ENCODE results near the gene ASXL2.

ASXL2 gene

DNA sequence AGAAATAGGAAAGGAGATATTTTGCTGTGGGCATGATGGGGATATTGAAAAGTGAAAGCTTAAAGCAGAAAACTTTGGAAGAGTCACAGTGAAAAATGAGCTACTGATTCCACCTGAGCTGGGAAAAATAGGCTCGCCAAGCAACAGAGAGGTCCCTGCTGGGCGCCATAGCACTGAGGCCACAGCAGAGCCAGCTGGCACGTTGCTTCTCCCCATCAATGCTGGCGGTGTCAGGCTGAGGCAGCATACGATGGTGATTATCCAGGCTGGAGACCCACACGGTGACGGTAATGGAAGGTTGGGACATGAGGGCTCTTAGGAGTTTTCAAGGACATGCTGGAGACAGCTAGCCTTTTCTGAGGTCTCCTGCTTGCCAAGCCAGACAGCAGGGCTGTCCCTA is 179.1 kb downstream of the ASXL2 start:
- DNase-seq (ENCODE audit: low read depth) = no peak
- no peak overlapping the region for H3K4me3 ChIP-seq (ENCODE audit: control insufficient read depth, low read depth, low read length)
- TF ChIP-seq, protein P1, sequence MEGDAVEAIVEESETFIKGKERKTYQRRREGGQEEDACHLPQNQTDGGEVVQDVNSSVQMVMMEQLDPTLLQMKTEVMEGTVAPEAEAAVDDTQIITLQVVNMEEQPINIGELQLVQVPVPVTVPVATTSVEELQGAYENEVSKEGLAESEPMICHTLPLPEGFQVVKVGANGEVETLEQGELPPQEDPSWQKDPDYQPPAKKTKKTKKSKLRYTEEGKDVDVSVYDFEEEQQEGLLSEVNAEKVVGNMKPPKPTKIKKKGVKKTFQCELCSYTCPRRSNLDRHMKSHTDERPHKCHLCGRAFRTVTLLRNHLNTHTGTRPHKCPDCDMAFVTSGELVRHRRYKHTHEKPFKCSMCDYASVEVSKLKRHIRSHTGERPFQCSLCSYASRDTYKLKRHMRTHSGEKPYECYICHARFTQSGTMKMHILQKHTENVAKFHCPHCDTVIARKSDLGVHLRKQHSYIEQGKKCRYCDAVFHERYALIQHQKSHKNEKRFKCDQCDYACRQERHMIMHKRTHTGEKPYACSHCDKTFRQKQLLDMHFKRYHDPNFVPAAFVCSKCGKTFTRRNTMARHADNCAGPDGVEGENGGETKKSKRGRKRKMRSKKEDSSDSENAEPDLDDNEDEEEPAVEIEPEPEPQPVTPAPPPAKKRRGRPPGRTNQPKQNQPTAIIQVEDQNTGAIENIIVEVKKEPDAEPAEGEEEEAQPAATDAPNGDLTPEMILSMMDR (IDR thresholded peaks at IDR 0.05; ENCODE audit: control insufficient read depth, insufficient read depth, low read depth, low read length, missing control alignments) = no peak

GRCh38 chr2:25698752-25699151 is 179.5 kb downstream of the ASXL2 start:
- H3K4me3 ChIP-seq (ENCODE audit: control insufficient read depth, low read depth, low read length) = no peak overlapping the region
- TF ChIP-seq, protein P1 (IDR thresholded peaks at IDR 0.05; ENCODE audit: control insufficient read depth, insufficient read depth, low read depth, low read length, missing control alignments) = no peak
- no peak for DNase-seq (ENCODE audit: low read depth)

DNA sequence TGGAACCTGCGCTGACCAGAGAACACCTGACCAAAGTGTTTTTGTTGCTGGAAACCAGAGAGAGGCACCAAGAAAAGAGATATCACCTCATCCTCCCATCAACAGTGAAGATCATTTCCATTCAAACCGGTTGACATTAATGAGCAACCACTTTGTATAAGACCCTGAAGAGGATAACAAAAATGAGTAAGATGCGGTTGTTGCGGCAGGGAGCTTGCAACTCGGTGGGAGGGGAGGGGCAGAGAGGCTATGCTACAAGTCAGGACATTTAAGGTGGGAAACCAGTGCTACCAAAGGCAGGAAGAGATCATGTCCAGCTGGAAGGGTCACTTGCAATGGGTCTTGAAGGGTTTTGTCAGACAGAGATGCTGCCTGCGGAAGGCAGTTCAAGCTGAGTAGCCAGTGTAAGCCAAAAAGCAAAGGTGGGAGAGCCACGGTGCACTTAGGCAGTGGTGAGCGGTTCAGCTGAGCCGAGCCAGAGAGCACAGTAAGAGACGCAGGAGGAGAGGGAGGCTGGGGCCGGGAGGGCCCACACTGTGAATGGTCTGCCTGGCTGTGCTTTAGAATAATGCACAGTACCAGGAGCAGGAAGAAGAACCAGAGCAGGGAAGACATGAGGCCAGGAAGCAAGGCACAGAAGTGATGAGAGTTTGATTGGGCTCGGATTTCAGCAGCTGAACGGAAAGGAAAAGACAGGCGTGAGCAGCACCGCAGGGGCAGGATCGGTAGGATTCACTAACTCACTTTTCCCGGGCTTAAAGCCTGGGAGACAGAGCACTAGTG is 180.5 kb downstream of the ASXL2 start:
- DNase-seq (ENCODE audit: low read depth) = no peak
- H3K4me3 ChIP-seq (ENCODE audit: control insufficient read depth, low read depth, low read length) = no peak overlapping the region
- TF ChIP-seq, protein P1 (IDR thresholded peaks at IDR 0.05; ENCODE audit: control insufficient read depth, insufficient read depth, low read depth, low read length, missing control alignments) = no peak

GRCh38 chr2:25692737-25693445 is 185.4 kb downstream of the ASXL2 start:
- no peak for DNase-seq (ENCODE audit: low read depth)
- H3K4me3 ChIP-seq (ENCODE audit: control insufficient read depth, low read depth, low read length) = no peak overlapping the region
- TF ChIP-seq, protein P1 (IDR thresholded peaks at IDR 0.05; ENCODE audit: control insufficient read depth, insufficient read depth, low read depth, low read length, missing control alignments) = no peak

- H3K4me3 ChIP-seq (ENCODE audit: control insufficient read depth, low read depth, low read length) = no peak overlapping the region
- DNase-seq (ENCODE audit: low read depth) = no peak
- TF ChIP-seq, protein P1 (IDR thresholded peaks at IDR 0.05; ENCODE audit: control insufficient read depth, insufficient read depth, low read depth, low read length, missing control alignments) = no peak
Observed at GRCh38 chr2:25692143-25692542, 186.1 kb downstream of the ASXL2 start.

DNA sequence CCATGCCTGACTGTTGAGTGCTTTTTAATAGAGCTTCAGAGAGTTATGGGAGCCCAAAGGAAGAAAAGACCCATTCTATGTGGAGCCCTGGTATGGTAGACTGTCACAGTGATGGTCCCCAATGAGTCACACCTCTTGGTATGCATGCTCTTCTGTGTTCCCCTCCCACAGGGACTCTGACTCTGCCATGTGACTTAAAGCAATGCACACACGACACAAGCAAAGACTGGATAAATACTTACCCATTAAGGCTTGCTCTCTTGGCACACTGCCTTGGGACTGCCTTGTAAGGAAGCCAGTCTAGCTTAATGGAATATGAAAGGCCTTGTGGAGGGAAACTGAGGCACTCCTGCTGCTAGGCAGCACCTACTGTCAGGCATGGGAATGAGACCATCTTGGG is 188.2 kb downstream of the ASXL2 start:
- TF ChIP-seq, protein P1 (IDR thresholded peaks at IDR 0.05; ENCODE audit: control insufficient read depth, insufficient read depth, low read depth, low read length, missing control alignments) = no peak
- no peak for DNase-seq (ENCODE audit: low read depth)

More for the DNA sequence above, 188.2 kb downstream of the ASXL2 start:
- H3K4me3 ChIP-seq (ENCODE audit: control insufficient read depth, low read depth, low read length) = no peak overlapping the region

All from AG09309 (cell line).